NCI-H1092 treated with DMSO at 0.1 percent for 48 hours (cell line): Measurements from ENCODE around the gene ALKBH4.
"Not testable (repeated sequence)": the region's sequence is repeated elsewhere in the genome, so short reads cannot be mapped to it uniquely, and the experiment has no call there.

Source experiments
- DNase-seq: peaks from one replicate; lab custom pipeline; 2025; lab: John Stamatoyannopoulos, UW

Gene ALKBH4

DNA sequence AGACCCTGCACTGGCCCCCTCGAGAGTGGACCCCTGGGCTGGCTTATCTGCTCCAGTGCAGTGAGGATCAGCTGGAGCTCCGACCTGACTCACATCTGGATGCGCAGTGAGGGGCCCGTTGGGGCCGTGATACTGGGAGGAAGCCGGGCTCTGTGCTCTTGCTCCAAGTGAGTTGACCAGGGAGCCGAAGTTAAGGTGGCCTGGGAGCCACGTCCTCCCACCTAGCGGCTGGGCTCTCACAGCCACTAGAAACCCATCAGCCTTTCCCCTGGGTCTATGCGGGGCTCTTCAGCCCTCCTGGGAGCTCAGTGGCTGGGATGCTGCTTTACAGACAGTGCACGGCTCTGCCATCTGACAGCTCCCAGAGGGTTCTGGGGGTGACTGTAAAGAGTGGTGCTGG, 9.1 kb downstream of the ALKBH4 start:
- no peak for DNase-seq

- DNase-seq = not testable (repeated sequence)
Measured at GRCh38 chr7:102454932-102455331, 9.7 kb downstream of the ALKBH4 start.

DNA sequence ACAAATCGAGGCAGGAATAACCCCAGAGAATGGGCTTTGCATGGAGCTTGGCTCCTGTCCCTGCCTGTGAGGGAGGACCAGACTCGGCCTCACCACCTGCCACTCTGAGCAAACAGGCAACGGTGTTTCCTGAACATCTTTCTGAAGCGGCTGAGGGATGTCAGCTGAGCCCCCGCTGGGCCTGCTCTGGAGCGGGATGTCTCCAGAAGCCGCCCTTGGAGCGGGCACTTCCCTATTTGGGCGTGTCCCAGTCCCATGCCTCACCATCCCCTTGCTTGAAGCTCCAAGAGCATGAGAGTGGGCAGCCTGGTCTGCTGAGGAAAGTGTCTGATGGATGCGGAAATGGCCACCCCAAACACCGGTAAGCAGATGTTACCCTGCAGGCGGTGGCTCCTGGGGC, 10.2 kb downstream of the ALKBH4 start:
- DNase-seq = peak; percentile 15

DNA sequence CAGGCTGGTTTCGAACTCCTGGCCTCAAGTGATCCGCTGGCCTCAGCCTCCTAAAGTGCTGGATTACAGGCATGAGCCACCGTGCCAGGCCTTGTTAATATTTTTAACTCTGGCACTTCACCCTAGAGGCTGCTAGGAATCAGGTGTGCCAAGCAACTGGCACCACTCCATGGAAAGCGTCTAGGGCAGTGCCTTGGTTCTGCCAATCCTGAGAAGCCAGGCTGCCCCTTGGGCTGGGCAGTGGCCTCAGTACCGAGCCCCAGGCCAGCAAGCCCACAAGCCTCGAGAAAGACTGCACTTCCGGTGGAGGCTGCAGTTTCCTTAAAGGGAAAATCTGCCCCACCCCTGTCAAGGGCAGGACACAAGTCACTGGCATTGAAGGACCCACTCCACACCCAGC, 11.3 kb downstream of the ALKBH4 start:
- DNase-seq = no peak

GRCh38 chr7:102452451-102452850, 12.2 kb downstream of the ALKBH4 start:
- DNase-seq = no peak

- DNase-seq = no peak
Measured at GRCh38 chr7:102451371-102452054, 13.2 kb downstream of the ALKBH4 start.

DNA sequence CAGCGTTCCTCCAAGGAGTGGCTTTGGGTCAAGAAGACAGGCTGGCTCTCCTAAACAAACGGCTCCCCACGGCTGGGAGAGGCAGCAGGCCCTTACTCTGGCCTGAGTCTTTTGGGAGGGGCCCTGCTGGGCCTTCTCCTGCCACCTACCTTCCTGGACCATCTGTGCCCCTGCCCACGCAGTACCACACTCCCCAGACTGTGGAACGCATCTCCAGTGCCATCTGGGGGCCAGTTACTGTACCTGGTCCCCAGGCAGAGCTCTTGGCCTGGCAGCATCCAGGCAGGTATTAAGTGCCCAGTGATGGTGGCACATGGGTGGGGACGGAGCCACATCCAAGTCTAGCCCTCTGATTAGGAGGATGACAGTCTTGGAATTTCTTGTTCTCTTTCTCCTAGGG, 14.4 kb downstream of the ALKBH4 start:
- DNase-seq = no peak

DNA sequence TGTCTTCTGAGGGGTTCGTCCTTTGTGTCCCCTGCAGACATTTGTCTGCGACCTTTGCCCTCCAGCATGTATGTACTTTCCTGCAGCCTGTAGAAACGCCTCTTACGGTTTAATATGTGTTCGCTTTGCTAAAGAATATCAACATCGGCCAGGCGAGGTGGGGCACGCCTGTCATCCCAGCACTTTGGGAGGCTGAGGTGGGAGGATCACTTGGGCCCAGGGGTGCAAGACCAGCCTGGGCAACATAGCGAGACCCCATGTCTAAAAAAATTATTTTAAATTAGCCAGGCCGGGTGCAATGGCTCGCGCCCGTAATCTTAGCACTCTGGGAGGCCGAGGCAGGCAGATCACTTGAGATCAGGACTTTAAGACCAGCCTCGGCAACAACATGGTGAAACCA, 15.5 kb downstream of the ALKBH4 start:
- no peak for DNase-seq

GRCh38 chr7:102447311-102447710, 17.4 kb downstream of the ALKBH4 start:
- DNase-seq = no peak

DNA sequence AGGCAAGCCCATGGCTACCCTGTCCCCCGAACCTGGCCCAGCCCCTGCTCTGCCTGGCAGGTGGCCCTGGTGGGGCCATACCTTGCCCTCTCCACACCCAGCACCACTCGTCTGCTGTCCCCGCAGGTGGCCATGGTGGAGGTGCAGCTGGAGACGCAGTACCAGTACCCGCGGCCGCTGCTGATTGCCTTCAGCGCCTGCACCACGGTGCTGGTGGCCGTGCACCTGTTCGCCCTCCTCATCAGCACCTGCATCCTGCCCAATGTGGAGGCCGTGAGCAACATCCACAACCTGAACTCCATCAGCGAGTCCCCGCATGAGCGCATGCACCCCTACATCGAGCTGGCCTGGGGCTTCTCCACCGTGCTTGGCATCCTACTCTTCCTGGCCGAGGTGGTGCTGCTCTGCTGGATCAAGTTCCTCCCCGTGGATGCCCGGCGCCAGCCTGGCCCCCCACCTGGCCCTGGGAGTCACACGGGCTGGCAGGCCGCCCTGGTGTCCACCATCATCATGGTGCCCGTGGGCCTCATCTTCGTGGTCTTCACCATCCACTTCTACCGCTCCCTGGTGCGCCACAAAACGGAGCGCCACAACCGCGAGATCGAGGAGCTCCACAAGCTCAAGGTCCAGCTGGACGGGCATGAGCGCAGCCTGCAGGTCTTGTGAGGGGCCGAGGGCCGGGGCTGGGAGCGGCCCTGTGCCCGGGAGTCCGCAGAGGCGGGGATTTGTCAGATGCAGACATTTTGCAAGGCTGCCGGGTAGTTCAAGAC, 18.1 kb downstream of the ALKBH4 start:
- no peak for DNase-seq

- DNase-seq = no peak
Measured at GRCh38 chr7:102445674-102446071, 19.0 kb downstream of the ALKBH4 start.

DNA sequence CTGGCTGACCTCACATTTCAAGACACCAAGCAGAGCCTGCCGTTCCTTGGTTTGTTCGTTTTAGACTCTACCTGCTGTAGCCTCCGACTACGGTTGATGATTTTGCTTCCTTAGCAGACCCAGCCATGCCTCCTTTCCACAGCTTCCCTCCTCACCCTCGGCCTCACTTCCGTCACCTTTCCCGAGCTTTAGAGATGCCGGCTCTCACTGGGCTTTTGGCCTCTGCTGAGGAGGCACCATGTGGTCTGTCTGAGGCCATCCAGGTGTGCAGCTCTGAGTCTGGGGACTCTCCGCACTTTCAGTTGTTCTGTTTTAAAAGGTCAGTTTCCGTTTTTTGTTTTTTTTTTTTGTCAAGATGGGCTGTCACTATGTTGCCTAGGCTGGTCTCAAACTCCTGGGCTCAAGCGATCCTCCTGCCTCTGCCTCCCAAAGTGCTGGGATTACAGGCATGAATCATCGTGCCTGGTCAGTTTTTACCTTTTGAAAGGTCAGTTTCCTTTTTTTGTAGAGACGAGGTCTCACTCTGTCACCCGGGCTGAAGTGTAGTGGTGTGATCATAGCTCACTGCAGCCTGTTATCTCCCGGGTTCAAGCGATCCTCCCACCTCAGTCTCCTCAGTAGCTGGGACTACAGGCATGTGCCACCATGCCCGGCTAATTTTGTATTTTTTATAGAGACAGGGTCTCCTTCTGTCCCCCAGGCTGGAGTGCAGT, 19.5 kb downstream of the ALKBH4 start:
- no peak for DNase-seq

DNA sequence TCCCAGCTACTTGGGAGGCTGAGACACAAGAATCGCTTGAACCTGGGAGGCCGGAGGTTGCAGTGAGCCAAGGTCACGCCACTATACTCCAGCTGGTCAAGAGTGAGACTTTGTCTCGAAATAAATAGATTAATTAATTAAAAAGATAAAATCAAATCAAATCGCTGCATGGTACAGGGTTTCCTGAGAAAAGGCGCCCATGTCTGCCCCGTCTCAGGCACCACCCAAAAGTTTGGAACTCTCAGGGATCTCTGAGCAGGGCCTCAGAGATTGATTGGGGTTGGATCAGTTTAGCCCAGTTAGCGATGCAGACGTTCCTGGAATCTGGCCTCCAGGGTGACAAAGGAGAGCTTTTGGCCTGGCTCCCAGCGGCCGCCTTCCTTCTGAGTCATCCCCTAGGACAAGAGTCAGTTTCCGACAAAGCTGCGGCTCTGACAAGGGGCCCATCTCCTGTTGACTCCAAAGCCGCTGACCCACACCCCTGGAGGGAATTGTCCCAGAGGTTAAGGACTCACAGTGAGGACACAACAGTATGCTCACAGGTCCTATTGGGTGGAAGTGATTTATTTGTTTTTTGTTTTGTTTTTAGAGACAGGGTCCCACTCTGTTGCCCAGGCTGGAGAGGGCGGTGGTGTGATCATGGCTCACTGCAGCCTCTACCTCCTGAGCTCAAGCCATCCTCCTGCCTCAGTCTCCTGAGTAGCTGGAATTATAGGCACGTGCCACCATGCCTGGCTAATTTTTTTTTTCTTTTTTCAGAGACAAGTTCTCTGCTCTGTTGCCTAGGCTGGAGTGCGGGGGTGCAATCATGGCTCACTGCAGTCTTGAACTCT, 24.5 kb downstream of the ALKBH4 start:
- no peak for DNase-seq

DNA sequence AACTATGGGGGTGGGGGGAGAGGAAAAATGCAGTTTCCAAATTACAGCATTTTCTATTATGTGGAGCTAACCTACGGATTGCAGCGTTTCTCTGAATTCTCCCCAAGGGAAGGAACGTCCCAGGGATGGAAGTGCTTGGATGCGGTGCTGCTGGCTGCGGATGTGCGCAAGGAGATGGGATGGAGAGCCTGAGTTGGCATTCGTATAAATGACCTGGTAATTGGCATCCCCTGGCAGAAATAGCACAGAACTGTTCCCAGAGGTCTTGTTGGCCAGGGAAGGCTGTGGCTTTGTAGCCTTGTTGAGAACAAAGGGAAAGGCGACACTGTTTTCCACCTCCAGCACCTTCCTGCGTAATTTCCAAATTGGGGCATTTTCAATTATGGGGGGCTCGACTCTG, 28.5 kb downstream of the ALKBH4 start:
- no peak for DNase-seq

DNA sequence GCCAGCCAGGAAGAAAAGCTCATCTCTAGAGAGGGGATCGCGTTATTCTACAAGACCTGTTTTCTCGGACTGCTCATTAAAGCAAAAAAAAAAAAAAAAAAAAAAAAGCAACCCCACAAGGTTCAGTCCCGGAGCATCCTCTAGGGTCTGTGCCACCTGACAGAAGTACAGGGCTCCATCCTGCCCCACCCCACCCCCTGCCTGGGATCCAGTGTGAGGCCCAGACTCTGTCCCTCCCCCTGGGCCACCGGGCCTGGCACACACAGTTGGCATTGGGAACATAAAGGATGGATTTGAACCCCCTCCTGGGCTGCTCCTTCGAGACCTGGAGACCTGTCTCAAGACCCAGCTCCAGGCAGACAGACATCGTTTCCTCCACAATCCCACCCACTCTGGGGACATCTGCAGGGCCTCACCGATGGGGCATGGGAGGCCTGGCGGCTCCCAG, 30.6 kb downstream of the ALKBH4 start:
- DNase-seq = peak; percentile 16

DNA sequence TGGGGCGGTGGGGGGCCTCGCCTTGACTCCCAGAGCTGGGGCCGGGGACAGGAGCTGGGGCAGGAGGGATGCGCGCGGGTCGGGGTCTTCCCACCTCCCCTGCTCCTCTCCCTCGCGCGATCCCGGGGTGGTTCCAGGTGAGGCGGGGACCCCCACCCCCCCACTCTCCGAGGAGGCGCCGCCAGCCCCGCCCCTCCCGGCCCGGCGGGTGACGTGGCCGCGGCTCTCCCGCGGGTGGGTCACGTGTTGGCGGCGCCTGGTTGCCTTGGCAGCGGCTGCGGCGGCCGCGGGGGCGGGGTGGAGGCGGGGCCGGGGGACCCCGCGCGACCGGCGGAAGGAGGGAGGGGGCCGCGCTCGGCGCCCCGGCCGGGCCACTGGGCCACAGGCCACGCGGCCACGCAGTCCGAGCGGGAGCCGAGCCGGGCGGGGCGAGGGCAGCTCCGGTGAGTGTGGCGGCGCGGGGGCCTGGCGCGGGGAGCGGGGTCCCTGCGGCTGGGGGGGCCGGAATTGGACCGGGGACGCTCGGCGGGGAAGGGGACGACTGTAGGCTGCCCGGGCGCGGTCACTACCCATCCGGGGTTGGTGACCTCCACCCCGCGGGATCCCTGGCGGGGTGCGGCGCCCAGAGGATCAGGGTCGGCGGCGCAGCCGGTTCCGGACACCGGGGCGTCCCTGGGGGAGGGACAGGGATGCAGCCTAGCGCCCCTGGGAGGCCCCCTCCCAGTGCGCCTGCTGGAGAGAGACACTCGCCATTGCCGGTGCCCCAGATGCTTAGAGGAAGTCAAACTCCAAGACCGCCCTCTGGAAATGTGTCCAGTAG, 31.2 kb downstream of the ALKBH4 start, which contains the start of gene ORAI2:
ORAI2 (plus strand) TSS at position 357 of the 820 bp plus-strand sequence. CDS start 5,382 bp downstream, outside the sequence.
- DNase-seq = peak; percentile 60

GRCh38 chr7:102432442-102433218, 32.0 kb downstream of the ALKBH4 start:
- DNase-seq = peak; percentile 9

- peak; percentile 39 for DNase-seq
Measured at GRCh38 chr7:102431617-102432298, 32.9 kb downstream of the ALKBH4 start.

- no peak for DNase-seq
Measured at GRCh38 chr7:102429141-102429899, 35.3 kb downstream of the ALKBH4 start.
